ENCODE results near the gene RCOR1. TPM values are rescaled to one million over a fixed set of nuclear protein-coding genes. Genes with fewer than 3 reads are reported as not detected.

Gene RCOR1
- total RNA-seq, 6 experiments from 2014 or later: 24.5 to 27.6 (median 25.1) TPM

DNA sequence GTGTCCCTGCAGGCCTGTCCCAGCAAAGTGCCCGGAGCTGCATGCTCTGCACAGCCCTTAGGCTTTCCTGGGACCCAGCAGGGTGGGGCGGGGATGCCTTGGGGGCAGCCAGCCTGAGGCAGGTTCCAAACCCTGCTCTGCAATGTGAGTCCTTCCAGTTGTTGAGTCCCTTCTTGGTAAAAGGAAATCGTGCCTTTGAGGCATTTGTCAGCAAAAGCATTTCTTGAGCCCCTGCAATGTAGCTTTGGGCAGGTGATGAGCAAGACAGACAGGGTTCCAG, 146.7 kb downstream of the RCOR1 start:
- H3K27ac Mint-ChIP-seq: no peak overlapping the region
- peaks cover 36% of the 10 kb centered on the region for H3K9me3 Mint-ChIP-seq
- no peaks in the 10 kb centered on the region; the same call in 1 of the 2 replicates for H3K27me3 Mint-ChIP-seq (ENCODE audit: insufficient read depth)
- no peak overlapping the region for H3K4me3 Mint-ChIP-seq
- no peak for DNase-seq
- H3K4me1 Mint-ChIP-seq (ENCODE audit: low read depth): no peaks in the 10 kb centered on the region
- TF ChIP-seq, protein P1, sequence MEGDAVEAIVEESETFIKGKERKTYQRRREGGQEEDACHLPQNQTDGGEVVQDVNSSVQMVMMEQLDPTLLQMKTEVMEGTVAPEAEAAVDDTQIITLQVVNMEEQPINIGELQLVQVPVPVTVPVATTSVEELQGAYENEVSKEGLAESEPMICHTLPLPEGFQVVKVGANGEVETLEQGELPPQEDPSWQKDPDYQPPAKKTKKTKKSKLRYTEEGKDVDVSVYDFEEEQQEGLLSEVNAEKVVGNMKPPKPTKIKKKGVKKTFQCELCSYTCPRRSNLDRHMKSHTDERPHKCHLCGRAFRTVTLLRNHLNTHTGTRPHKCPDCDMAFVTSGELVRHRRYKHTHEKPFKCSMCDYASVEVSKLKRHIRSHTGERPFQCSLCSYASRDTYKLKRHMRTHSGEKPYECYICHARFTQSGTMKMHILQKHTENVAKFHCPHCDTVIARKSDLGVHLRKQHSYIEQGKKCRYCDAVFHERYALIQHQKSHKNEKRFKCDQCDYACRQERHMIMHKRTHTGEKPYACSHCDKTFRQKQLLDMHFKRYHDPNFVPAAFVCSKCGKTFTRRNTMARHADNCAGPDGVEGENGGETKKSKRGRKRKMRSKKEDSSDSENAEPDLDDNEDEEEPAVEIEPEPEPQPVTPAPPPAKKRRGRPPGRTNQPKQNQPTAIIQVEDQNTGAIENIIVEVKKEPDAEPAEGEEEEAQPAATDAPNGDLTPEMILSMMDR (IDR thresholded peaks at IDR 0.05): no peak
- H3K36me3 Mint-ChIP-seq (ENCODE audit: low read depth): peaks cover 43% of the 10 kb centered on the region

DNA sequence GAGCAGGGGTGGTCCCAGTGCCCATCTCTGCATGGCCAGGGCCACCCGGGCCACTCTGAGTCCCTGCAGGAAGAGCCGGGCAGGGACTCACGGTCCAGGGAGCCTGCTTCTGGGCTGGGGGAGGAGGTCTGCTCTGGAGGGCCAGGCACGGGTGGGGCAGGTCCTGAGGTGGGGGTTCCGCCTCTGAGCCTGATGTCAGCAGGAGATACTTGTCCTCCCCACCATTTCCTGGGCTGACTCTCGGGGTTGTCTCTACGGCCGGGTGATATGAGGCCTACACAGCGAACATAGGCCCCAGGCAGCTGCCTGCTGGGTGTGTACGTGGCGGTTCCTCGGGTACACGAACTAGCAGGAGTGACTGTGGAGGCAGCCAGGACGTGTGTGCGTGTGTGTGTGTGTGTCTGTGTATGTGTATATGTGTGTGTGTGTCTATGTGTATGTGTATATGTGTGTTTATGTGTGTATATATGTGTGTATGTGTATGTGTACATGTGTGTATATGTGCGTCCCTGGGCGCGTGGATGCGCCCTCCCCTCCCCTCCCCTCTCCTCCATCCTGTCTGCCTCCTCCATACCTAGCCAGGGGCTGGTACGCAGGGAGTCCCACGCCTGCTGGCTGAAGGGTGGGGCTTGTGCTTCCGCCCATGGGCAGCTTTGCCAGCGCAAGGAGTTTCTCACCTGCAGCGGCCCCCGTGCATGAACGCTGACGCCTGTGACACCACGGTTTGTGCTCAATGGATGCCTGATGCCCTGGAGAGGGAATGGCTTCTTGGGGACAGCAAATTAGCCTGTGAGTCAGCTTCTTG, 154.4 kb downstream of the RCOR1 start:
- H3K4me1 Mint-ChIP-seq (ENCODE audit: low read depth): no peaks in the 10 kb centered on the region
- H3K27me3 Mint-ChIP-seq (ENCODE audit: insufficient read depth): no peaks in the 10 kb centered on the region
- H3K4me3 Mint-ChIP-seq: no peak overlapping the region
- peaks cover 13% of the 10 kb centered on the region for H3K9me3 Mint-ChIP-seq
- H3K27ac Mint-ChIP-seq: no peak overlapping the region
- TF ChIP-seq, protein P1 (IDR thresholded peaks at IDR 0.05): no peak
- peaks cover 14% of the 10 kb centered on the region for H3K36me3 Mint-ChIP-seq (ENCODE audit: low read depth)
- no peak for DNase-seq

DNA sequence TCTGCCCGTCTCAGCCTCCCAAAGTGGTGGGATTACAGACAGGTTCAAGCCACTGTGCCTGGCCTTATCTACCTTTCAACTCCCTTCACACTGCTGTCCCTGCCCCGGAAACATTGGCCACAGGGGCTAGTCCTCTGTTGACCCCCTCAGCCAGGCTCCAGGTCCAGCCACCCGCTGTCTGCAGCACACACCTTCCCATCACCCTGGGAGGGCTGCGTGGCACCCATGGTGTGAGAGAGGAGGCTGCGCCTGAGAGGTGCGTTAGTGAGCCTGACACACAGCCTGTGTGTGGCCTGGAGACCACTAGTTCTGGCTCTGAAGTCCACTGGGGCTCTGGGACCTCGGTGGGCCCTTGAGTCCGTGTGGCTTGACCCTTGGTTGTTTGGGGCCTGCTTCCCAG, 156.4 kb downstream of the RCOR1 start:
- Mint-ChIP-seq H3K36me3 (ENCODE audit: low read depth) (no peaks in the 10 kb centered on the region), H3K4me3 (no peak overlapping the region), H3K27me3 (ENCODE audit: insufficient read depth) (no peaks in the 10 kb centered on the region), H3K4me1 (ENCODE audit: low read depth) (no peaks in the 10 kb centered on the region), H3K9me3 (no peaks in the 10 kb centered on the region), H3K27ac (no peak overlapping the region)
- DNase-seq: no peak
- TF ChIP-seq, protein P1 (IDR thresholded peaks at IDR 0.05): no peak

DNA sequence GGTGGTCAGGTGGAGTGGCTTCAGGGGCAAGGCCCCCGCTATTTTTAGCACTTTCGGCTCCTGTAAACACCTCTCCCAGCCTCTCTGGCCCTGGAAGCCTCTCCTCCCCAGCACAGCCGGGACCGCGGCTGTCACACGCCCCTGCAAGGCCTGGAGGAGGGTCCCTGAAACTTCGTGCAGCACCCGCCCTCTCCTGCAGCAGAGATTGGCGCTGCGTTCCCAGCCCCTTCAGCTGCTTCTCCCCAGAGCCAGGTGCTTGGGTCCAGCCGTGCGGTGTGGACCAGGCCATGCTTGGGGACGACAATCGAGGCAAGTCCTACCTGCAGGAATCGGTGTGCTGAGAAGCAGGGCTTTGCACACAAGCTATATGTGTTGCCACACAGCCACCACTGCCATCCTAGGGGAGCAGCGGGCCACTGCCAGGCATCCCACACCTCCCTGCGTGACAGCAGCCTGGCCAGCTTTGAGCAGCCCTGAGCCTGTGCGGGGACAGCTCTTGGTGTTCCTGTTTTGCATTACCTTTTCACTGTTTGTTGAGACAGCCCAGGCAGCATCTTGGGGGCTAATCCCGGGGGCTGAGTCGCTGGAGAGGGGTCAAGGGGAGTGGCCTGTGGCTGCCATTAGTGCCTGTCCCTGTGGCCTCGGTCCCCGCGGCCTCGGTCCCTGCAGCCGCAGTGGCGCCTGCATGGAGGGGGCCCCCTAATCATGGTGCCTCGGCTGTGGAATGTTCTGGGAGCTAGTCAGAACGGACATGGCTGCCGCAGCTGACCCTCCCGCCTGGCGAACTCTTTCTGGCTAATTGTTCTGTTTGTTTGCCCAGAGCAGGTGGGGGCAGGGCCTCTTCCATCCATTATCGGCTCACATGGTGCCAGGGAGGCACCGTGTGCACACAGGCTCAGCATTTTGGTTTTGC, 157.2 kb downstream of the RCOR1 start:
- Mint-ChIP-seq H3K4me3 (no peak overlapping the region), H3K9me3 (no peaks in the 10 kb centered on the region), H3K36me3 (ENCODE audit: low read depth) (0 out of 2 replicates have a peak, but pooled peaks cover 6% of the 10 kb centered on the region), H3K4me1 (ENCODE audit: low read depth) (no peaks in the 10 kb centered on the region), H3K27me3 (ENCODE audit: insufficient read depth) (no peaks in the 10 kb centered on the region), H3K27ac (no peak overlapping the region)
- TF ChIP-seq, protein P1 (IDR thresholded peaks at IDR 0.05): no peak
- DNase-seq: no peak

DNA sequence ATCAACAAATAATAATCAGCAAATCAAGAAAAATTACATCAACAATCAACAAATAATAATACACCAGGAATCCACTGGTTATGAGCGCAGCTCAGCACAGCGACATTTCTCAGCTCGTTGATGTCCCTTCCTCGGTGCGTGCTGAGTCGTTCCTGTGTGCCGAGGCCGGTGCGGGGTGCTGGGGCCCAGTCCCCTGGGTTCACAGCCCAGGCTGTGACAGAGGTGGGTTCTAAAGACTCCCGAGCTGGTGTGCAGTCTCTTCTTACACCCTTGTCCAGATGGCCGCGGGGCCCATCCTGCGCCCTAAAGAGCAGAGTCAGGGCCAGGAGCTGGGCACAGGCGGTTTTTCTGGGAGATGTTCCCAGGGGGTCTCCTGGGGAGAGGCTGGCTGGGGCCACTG, 157.9 kb downstream of the RCOR1 start:
- no peak for DNase-seq
- Mint-ChIP-seq H3K9me3 (no peaks in the 10 kb centered on the region), H3K27ac (no peak overlapping the region), H3K36me3 (ENCODE audit: low read depth) (0 out of 2 replicates have a peak, but pooled peaks cover 6% of the 10 kb centered on the region), H3K4me1 (ENCODE audit: low read depth) (no peaks in the 10 kb centered on the region), H3K27me3 (ENCODE audit: insufficient read depth) (no peaks in the 10 kb centered on the region), H3K4me3 (no peak overlapping the region)
- TF ChIP-seq, protein P1 (IDR thresholded peaks at IDR 0.05): no peak
